ENCODE data around the gene SERPINA6.

Gene SERPINA6

DNA sequence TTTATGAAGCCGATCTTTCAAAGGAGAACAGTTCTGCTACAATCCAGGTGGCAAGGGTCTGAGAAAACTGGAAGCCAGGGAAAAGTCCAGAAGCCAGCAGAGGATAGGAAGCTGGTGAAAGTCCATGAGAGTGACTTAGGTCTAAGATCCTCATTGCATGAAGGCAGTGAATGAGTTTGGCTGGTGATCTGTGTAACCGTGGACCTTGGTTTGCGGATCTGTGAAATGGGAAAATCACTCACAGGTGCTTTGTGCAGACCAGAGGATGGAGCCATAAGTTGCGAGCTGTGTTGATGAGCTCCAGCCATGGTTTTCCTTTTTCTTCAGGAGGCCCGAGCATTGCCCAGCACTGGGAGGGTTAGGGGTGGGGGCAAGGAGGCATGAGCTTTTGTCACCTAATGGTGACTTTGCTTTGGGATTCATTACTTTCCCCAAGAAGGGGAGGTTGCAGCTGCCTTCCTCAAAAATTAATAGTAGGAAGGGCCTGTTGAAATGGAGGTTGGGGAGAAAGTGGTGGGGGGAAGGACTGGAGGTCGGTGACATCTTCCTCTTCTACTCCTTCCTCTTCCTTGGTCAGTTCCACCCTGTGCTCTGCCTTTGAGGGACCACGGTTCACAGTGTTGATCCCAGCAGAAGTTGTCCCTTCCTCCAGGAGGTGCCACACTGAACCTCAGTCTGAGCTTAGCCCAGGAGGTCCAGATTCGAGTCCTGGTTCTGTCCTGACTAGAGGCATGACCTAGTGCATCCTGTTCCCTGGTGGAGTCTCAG, 20.3 kb upstream of the SERPINA6 start:
- Histone ChIP-seq H3K27me3 (peaks cover 31% of the 10 kb centered on the region), H3K27ac (no peak overlapping the region), H3K4me1 (ENCODE audit: control insufficient read depth in 1 of 2, insufficient read depth in 1 of 2, low read depth in 1 of 2, low read length in 1 of 2) (peaks cover 0 to 7% of the 10 kb centered on the region in 2 experiments), H3K9me3 (no peaks in the 10 kb centered on the region), H3K4me3 (ENCODE audit: low read depth in 1 of 2, low read length in 1 of 2) (no peak overlapping the region), H3K36me3 (no peaks in the 10 kb centered on the region)
- TF ChIP-seq, protein P1, sequence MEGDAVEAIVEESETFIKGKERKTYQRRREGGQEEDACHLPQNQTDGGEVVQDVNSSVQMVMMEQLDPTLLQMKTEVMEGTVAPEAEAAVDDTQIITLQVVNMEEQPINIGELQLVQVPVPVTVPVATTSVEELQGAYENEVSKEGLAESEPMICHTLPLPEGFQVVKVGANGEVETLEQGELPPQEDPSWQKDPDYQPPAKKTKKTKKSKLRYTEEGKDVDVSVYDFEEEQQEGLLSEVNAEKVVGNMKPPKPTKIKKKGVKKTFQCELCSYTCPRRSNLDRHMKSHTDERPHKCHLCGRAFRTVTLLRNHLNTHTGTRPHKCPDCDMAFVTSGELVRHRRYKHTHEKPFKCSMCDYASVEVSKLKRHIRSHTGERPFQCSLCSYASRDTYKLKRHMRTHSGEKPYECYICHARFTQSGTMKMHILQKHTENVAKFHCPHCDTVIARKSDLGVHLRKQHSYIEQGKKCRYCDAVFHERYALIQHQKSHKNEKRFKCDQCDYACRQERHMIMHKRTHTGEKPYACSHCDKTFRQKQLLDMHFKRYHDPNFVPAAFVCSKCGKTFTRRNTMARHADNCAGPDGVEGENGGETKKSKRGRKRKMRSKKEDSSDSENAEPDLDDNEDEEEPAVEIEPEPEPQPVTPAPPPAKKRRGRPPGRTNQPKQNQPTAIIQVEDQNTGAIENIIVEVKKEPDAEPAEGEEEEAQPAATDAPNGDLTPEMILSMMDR (IDR thresholded peaks at IDR 0.05) = no peak

DNA sequence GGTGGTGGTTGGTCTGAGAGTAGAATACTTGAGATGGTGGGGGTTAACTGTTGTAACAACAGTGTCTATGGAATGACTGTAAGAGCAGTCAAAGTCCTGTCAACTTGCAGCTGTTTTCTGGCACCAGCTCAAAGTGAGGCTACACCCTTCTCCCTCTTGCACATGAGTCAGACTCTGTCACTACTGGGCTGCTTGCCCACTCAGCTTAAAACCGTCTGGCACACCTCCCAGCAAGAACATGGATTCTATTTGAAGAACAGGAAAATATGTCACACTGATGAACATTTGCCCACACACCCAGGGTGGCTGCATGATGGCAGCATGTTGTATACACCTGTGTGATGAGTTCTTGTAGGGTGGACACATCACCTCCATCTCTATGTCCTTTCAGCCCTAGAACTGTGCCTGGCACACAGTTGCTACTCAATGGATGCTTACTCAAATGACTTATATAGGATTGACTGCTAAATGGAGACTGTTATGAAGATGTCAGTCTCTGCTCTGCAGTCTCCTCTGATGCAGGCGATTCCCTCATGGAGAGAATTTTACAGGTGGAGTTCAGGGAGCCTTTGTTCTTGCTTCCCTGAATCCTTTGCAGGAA, 19.3 kb upstream of the SERPINA6 start:
- Histone ChIP-seq H3K36me3 (no peaks in the 10 kb centered on the region), H3K27me3 (peaks cover 27% of the 10 kb centered on the region), H3K9me3 (no peaks in the 10 kb centered on the region), H3K27ac (no peak overlapping the region), H3K4me1 (ENCODE audit: control insufficient read depth in 1 of 2, insufficient read depth in 1 of 2, low read depth in 1 of 2, low read length in 1 of 2) (peaks cover 0 to 7% of the 10 kb centered on the region in 2 experiments), H3K4me3 (ENCODE audit: low read depth in 1 of 2, low read length in 1 of 2) (no peak overlapping the region)
- TF ChIP-seq, protein P1 (IDR thresholded peaks at IDR 0.05) = no peak

DNA sequence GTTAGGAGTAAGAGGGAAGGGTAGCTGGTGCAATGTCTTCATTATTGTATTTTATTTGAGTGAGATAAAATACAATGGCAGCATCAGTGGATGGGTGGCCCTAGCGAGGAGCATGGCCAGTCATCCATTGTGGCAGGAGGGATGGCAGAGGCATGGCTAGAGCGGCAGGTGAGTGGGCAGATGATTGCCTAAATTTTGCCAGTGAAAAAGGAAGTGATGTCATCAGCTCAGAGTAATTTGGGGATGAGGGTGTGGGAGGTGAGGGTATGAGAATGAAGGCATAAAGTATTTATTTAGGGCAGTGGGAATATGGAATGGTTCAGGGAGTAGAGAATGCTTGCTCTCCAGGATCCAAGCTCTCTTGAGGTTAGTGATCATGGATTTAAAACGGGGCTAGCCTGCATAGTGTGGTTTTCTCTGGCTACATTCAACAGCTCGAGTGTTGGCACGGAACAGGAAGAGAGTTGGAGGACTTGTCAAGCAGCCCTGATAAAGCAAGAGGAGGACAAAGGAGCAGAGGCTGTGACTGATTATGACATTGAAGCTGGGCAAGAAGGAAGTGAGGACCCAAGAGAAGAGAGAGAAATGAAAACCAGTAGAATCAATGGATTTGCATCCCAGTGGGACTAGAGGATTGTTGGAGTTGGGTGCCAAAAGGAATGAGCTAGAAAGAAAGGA, 18.7 kb upstream of the SERPINA6 start:
- Histone ChIP-seq H3K36me3 (no peaks in the 10 kb centered on the region), H3K27ac (no peak overlapping the region), H3K4me3 (ENCODE audit: low read depth in 1 of 2, low read length in 1 of 2) (no peak overlapping the region), H3K4me1 (ENCODE audit: control insufficient read depth in 1 of 2, insufficient read depth in 1 of 2, low read depth in 1 of 2, low read length in 1 of 2) (peaks cover 0 to 7% of the 10 kb centered on the region in 2 experiments), H3K27me3 (peaks cover 27% of the 10 kb centered on the region), H3K9me3 (no peaks in the 10 kb centered on the region)
- TF ChIP-seq, protein P1 (IDR thresholded peaks at IDR 0.05) = no peak

DNA sequence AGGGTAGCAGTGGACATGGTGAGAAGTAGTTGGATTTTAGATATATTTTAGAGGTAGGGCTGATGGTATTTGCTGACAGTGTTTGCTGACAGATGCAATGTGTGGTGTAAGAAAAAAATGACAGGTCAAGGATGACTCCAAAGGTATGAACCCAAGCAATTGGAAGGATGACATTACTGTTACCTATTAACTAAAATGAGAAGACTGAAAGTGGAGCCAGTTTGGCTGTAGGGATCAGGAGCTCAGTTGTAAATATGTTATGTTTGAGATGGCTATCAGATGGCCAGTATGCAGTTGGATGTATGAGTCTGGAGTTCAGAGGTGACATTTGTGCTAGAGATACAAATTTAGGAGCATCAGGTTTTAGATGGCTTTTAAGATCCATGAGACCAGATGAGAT, 17.4 kb upstream of the SERPINA6 start:
- TF ChIP-seq, protein P1 (IDR thresholded peaks at IDR 0.05) = no peak
- no peaks in the 10 kb centered on the region for H3K36me3 ChIP-seq
- peaks cover 0 to 7% of the 10 kb centered on the region in 2 experiments for H3K4me1 ChIP-seq (ENCODE audit: control insufficient read depth in 1 of 2, insufficient read depth in 1 of 2, low read depth in 1 of 2, low read length in 1 of 2)
- no peaks in the 10 kb centered on the region for H3K9me3 ChIP-seq
- H3K27me3 ChIP-seq = peaks cover 33% of the 10 kb centered on the region
- H3K27ac ChIP-seq = no peak overlapping the region
- no peak overlapping the region for H3K4me3 ChIP-seq (ENCODE audit: low read depth in 1 of 2, low read length in 1 of 2)

DNA sequence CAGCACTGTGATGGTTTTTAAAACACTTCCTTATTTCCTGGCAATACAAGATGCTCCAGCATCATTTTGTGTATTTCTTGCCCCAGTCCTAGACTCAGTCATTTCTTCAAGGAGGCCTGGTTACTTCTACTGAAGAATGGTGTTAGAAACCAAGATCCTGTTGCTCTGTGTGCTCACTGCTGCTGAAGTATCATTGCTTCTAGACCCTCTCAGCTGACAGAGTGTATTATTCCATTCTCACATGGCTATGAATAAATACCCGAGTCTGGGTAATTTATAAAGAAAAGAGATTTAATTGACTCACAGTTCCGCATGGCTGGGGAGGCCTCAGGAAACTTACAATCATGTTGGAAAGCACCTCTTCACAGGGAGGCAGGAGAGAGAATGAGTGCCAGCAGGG, 14.9 kb upstream of the SERPINA6 start:
- no peak overlapping the region for H3K4me3 ChIP-seq (ENCODE audit: low read depth in 1 of 2, low read length in 1 of 2)
- TF ChIP-seq, protein P1 (IDR thresholded peaks at IDR 0.05) = no peak
- H3K27ac ChIP-seq = no peak overlapping the region
- peaks cover 43% of the 10 kb centered on the region for H3K27me3 ChIP-seq
- H3K4me1 ChIP-seq (ENCODE audit: control insufficient read depth in 1 of 2, insufficient read depth in 1 of 2, low read depth in 1 of 2, low read length in 1 of 2) = no peaks in the 10 kb centered on the region
- no peaks in the 10 kb centered on the region for H3K36me3 ChIP-seq
- H3K9me3 ChIP-seq = no peaks in the 10 kb centered on the region
